HG03108 (cell line): ENCODE measurements around the gene VSTM1.
A peak's percentile ranks its signal among the peaks of the same experiment; 100 is the strongest.
"Not testable (repeated sequence)": the region's sequence is repeated elsewhere in the genome, so short reads cannot be mapped to it uniquely, and the experiment has no call there.

Experiments used
- ATAC-seq: cut with Tn5 transposase; IDR thresholded peaks from one replicate; pipeline ENCODE4 v1.9.1; 2021; ENCODE audit warnings: moderate library complexity; ENCODE audit not compliant: unreplicated experiment

Gene VSTM1, protein sequence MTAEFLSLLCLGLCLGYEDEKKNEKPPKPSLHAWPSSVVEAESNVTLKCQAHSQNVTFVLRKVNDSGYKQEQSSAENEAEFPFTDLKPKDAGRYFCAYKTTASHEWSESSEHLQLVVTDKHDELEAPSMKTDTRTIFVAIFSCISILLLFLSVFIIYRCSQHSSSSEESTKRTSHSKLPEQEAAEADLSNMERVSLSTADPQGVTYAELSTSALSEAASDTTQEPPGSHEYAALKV

DNA sequence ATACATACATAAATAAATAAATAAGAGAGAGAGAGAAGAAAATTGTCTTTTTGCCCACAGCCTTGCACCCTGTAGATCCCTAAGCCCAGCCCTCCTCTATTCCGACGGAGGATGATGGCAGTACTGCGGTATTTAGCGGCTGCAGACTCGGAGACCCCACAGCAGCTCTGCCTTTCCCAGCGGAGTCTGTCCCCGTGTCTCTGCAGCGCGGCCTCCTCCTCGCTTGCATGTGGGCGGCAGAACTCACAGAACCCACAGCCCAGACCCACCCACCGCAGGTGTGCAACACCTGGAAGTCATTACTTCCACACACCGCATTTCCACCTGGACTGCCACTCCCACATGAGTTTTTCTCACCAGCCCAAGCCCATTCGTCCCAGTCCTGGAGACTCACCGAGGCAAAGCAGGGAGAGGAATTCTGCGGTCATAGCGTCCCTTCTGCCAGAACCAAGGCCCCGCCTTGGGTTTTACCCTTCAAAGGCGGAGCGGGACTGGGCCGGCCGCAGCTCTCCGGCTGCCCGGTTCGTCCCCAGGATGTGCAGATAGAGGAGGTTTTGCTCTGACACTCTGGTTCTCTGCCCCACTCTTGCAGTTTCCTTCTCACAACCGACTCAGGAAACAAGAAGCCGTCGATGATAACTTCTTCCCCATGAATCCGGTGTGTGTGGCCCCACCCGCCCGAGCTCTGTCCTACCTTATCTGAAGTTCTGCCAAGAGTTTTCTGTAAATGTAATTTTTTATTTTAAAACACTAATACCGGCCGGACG, at the start of gene VSTM1:
TSS of gene VSTM1 (minus strand) at position 548 of the 767 bp plus-strand sequence. CDS start at position 428, 120 bp downstream.
- no peak for ATAC-seq

DNA sequence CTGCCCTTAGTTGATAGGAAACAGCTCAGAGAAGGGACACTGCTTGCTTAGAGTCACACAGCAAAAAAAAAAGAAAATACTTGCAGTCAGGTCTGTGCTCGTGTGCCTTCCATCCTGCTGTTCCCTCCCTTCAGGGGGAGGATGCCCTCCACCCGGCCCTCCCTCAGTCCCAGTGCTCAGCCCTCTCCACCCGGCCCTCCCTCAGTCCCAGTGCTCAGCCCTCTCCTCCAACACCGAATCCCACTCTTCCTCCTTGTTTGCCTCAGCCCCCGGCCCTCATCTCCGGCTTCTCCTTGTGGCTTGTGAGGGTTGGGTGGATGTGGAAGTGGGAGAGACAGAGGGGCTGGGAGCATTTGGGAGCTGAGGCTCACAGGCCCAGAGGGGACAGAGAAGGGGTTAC, 46.0 kb upstream of the VSTM1 start:
- ATAC-seq, result no peak

DNA sequence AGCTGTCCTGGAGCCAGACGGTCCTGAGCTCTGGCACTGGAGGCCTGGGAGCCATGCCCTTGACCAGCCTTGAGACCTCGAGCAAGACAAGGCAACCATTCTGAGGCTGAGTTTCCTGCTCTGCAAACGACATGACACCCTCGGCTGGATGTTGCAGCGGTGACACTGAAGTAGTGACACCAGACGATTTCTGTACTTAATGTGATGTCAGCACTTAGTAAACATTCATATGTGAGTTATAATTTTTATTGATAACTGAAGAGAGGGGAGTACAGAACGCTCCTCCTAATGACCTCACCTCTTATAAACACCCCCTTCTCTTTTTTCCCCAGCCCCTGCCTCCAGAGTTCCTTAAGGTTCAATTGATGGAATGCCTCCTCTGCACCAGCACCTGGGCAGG, 44.8 kb upstream of the VSTM1 start:
- ATAC-seq, result no peak

DNA sequence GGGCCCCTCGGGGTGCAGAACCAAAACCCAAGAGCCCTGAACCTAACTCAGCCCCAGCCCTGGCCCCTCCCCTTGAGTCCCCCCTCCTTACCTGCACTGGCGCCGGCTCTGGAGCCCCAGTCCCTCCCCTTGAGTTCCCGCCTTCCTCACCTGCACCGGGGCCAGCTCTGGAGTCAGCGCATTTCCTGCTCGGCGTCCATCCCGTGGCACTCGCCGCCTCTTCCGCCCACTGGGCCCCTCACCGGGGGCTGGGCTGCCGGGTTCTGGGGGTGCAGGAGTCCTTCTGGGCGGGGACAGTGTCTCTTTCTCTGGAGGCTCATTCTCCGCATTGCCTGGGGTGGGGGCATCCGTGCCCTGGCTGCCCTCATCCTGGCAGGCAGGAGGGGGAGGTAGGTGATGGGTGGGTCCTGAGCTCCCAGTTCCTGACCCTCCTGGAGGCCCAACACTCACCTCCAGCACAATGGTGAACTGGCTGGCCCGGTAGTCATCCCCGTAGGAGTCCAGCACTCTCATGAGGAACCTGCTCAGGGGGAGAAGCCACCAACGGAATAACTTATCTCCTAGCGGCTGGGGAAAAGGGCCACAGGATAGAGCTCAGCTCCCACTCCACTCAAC, 44.3 kb upstream of the VSTM1 start:
- no peak for ATAC-seq

DNA sequence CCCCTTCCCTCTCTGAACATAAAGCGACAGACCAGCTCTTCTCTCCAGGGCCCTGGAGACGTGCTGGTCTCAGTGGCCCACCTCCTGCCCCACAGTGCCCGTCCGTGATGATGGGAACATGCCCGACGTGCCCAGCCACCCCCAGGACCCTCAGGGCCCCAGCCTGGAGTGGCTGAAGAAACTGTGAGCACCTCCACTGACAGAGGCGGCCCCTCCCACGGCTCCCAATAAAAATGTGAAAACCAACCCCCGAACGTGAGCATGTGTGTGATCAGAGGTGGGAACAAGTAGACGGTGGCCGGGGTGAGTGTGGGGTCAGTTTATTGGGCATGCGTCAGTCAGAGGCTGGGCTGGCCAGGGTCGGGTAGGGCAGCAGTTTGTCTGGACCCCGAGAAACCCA, 43.0 kb upstream of the VSTM1 start:
- ATAC-seq, result no peak

DNA sequence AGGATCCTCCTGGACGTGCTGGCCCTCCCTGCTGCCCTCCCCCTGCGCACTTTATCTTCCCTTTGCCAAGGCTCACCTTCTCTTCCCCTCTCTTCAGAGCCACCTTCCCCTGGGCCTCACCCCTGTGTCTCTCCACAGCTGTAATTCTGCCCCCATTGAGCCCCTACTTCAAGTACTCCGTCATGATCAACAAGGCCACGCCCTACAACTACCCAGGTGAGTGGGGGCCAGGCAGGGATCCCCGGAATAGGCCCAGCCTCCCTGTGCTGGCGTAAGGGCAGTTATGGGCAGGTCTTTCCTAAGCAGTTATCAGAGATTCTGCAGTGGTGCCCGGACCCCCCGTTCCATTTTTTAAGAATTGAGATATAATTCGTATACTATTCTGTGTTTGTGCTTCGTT, 42.1 kb upstream of the VSTM1 start:
- no peak for ATAC-seq

DNA sequence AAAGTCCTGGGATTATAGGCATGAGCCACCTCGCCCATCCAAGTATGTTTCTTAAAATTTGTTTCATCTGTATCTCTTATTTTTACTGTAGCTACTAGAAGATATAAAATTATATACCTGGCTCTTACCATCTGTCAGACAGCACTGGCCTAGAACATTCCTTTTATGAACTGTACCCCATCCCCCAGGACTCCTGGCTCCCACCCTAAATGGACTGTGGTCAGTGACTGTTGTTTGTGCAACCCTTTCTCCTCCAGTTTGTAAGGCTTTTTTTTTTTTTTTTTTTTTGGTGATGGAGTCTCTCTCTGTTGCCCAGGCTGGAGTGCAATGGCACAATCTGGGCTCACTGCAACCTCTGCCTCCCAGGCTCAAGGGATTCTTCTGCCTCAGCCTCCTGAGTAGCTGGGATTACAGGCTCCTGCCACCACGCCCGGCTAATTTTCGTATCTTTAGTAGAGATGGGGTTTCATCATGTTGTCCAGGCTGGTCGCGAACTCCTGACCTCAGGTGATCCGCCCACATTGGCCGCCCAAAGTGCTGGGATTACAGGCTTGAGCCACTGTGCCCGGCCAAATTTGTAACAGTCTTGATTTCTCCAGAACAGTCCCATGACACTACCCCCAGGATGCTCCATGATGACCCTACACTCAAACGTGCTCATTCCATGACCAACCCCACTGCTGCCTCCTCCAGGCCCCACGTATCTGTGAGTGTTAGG, 41.5 kb upstream of the VSTM1 start:
- no peak for ATAC-seq

DNA sequence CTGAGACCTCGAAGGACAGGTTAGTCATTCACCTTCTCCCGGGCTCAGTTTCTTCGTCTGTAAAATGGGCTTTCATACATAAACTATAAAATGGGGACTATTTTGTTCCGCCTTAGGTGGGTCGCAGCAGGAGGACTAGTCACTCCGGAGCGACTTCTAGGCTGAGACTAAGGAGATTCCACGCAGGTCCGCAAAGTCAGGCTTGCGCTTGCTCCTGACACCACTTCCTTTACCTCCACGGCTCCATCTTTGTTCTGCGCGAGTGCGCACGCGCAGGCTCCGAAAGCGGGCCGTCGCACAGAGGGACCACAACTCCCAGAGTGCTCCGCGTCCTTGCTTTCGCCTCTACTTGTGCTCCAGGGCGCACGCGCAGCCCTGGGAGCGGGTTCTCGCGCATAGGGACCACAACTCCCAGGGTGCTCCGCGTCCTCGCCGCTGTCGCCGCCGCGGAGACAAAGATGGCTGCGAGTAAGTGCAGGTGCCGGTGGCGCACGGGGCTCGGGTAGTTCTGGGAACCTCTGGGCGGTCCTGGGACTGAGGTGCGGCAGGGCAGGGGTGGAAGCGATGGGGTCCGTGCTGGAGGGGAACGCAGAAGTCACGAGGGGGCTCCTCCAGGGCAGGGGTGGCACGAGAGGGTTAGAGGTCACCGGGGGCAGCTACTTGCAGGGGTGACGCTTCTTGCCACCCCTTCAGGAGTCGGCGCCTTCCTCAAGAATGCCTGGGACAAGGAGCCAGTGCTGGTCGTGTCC, 38.9 kb upstream of the VSTM1 start, which contains the start of gene NDUFA3:
TSS of gene NDUFA3 (plus strand) at position 435 of the 749 bp plus-strand sequence. CDS start at position 459, 24 bp downstream.
- ATAC-seq, result peak; percentile 94

DNA sequence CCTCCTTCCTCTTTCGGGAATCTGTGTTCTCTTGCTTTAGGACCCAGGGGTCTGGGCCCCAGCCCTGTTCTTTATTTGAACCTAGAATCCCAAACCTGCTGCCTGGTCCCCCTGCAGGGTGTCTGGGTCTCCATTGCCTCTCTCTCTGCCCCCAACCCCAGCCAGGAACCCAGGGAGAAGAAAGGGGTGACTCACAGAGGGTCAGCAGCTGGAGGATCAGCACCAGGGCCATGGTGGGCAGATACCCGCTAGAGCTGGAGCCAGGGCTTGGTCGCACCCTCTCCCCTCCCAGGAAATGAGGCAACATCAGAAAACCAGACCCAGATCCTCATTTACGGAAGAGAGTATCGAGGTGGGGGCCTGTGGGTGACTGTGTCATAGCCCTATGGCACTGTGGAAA, 36.9 kb upstream of the VSTM1 start, which contains the start of gene OSCAR:
TSS of gene OSCAR (minus strand) at position 243 of the 400 bp plus-strand sequence. CDS start at position 232, 11 bp downstream.
- no peak for ATAC-seq

DNA sequence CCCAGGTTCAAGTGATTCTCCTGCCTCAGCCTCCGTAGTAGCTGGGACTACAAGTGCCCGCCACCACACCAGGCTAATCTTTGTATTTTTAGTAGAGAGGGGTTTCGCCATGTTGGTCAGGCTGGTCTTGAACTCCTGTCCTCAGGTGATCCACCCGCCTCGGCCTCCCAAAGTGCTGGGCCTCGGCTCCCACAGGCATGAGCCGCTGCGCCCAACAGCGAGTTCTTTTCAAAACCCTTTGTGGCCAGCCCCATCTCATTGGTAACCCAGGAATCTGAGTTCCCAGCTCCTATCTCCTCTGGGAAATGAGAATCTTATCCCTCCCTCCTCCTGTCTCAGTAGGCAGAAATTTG, 36.2 kb upstream of the VSTM1 start:
- not testable (repeated sequence) for ATAC-seq

DNA sequence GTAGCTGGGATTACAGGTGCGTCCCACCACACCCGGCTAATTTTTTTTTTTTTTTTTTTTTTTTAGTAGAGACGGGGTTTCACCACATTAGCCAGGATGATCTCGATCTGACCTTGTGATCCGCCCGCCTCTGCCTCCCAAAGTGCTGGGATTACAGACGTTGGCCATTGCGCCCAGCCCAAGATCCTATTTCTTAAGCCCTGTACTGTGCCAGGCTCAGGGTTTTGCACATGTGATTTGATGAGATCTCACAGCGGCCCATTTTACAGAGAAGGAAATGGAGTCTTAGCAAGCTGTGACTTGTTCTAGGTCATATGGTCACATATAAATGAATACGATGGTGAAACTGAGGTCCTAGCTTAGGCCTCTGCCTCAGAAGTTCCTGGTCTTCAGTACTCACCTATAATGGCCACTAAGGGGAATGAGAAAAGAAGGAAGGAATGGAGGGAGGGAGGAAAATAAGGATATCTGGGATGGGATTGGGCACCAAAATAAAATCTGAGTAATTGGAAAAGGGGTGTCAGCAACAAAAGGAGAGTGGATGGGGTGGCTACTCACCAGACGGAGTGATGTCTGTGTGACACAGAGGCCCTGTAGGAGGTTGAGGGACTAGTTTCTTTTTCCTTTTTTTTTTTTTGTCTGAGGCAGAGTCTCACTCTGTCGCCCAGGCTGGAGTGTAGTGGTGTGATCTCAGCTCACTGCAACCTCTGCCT, 35.6 kb upstream of the VSTM1 start:
- no peak for ATAC-seq

DNA sequence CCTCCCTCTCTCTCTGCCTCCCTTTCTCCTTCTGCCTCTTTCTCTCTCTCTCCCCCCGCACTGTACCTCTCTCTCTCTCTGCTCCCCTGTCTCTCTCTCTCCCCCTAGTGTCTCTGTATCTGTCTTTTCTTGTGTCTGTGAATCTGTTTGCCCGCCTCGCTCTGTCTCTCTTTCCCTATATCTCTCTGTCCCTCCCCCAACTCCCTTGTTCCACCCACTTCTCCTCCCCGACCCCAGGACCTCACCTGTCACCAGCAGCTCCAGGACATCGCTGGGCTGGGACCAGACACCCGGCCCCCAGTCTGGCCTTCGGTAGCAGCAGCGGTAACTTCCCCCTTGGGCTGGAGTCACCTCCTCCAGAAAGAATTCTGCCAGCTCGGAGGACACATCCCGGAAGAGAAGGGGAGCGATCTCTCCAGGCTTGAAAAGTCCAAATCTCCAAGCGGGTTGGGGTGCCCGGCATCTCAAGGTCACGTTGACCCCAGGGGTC, 33.0 kb upstream of the VSTM1 start:
- no peak for ATAC-seq

DNA sequence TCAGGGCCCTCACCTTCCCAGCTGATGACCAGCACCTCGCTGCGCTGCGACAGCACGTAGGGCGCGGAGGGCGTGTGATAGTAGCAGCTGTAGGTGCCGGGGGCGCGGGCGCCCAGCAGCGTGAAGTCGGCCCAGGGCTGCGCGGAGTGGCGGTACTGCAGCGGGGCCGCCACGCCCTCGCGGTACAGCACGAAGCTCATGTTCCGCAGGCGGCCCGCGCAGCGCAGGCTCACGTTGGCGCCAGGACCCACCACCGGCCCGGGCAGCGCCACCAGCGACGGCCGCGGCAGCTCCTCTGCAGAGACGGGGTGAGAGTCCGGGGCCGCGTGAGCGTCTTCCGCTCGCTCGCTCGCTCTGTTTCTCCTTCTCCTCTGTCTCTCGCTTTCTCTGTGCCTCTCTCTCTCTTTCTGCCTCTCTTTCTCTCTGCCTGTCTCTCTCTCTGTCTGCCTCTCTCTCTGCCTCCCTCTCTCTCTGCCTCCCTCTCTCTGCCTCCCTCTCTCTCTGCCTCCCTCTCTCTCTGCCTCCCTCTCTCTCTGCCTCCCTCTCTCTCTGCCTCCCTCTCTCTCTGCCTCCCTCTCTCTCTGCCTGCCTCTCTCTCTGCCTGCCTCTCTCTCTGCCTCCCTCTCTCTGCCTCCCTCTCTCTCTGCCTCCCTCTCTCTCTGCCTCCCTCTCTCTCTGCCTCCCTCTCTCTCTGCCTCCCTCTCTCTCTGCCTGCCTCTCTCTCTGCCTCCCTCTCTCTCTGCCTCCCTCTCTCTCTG, 32.3 kb upstream of the VSTM1 start:
- ATAC-seq, result not testable (repeated sequence)

DNA sequence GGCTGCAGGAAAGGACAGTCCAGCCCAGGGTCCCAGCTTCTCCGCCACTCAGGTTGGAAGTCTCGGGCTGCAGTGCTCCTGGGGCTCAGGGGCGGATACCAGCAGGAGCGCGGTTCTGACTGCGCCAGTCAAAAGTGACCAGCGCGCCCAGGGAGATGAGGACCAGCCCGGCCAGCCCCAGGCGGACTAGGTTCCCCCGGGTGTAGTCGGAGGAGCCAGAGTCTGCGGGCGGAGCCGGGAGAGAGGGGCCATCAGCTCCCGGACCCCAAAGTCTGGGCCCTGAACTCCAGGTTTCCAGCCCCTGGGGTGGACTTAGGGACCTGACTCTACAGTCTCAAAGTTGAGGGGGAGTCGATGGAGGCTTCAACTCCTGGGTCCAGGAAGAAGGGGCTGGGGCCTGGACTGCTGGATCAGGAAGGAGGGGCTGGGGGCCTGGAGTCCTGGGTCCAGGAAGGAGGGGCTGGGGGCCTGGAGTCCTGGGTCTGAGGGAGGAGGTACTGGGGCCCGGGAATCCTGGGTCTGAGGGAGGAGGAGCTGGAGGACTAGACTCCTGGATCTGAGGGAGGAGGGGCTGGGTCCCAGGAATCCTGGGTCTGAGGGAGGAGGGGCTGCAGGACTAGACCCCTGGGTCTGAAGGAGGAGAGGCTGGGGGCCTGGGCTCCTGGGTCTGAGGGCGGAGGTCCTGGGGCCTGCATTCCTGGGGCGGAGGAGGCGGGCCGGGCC, 31.6 kb upstream of the VSTM1 start:
- ATAC-seq, result no peak

DNA sequence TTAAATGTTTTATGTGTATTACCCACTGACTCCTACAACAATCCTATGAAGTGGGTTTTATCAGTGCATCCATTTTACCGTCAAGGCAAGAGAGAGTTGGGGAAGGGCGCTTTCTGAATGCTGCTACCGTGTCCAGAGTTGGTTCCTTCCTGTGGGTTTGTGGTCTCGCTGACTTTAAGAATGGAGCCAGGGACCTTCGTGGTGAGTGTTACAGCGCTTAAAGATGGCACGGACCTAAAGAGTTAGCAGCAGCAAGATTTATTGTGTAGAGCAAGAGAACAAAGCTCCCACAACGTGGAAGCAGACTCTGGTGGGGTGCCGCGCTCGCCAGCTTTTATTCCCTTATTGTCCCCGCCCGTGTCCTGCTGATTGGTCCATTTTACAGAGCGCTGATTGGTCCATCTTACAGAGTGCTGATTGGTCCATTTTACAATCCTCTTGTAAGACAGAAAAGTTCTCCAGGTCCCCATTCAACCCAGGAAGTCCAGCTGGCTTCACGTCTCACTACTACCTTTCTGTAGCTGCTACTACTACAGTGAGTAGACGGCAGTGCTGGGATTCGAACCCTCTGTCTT, 30.8 kb upstream of the VSTM1 start:
- ATAC-seq, result no peak

DNA sequence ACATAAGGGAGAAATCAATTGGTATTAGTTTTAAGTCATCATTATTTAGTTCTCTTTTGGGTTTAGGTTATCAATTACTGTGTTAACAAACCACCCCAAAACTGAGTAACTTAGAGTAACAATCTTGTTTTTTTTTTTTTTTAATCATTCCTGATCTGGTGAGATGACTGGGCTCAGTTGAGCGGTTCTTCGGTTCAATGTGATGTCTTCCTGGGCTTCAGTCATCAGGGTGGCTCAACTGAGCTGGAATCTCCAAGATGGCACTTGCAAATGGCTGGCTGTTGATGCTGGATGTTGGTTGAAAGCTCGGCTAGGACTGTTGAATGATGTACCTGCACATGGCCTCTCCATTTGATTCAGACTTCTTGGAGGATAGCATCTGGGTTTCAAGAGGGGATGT, 20.7 kb upstream of the VSTM1 start:
- no peak for ATAC-seq

DNA sequence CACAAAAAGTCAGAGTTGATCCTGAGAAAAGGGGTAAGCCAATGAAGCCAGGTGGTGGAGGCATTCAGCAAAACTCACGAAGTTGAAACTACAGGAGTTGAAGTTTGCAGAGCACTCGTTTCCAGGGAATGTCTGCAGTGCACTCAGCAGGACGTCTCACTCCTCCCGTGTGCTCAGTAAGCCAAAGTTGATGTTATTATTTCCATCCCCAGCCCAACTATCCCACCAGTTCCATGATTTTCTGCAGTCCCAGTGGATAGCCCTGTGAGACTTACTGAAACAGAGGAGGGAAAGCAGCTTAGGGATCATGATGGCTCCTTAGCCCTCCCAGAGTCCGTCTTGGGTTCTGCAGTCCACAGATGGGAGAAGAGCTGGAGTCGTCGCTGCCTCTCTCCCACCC, 17.3 kb upstream of the VSTM1 start, which contains the start of gene TARM1:
TSS of gene TARM1 (minus strand) at position 334 of the 400 bp plus-strand sequence. CDS start at position 309, 25 bp downstream.
- no peak for ATAC-seq

DNA sequence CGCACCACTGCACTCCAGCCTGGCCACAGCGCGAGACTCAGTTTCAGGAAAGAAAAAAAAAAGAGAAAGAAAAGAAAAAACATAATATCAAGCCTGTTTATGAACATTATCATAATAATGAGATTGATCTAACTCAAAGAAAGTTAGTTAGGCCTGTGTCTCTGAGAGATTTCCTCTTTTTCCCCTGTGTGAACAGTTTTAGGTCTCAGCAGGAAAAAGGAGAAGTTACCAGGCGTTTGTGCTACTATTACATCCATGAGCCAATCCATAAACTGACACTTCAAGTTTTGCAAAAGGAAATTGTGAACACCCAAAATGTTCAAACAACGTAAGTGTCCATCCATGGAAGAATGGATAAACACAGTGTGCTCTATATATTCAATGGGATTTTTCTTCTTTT, 13.6 kb upstream of the VSTM1 start:
- no peak for ATAC-seq
